SK-N-SH (cell line): Measurements from ENCODE around the gene ANKRD11. TPM values are rescaled to one million over a fixed set of nuclear protein-coding genes. Genes with fewer than 3 reads are reported as not detected.
"Not testable (repeated sequence)": the region's sequence is repeated elsewhere in the genome, so short reads cannot be mapped to it uniquely, and the experiment has no call there.

Experiments
- CTCF ChIA-PET: fragments of 300-600, 350-600 bp; formaldehyde crosslinking; extraction: SDS; loops from one replicate; lab custom pipeline; 2021; lab: Yijun Ruan, JAX
- POLR2A ChIA-PET: fragments of 350-600 bp; sonication (Branson Sonifier 250); formaldehyde crosslinking; extraction: SDS; loops from one replicate; lab custom pipeline; 2020; ENCODE audit warnings: antibody characterized with exemption, inconsistent platforms; lab: Yijun Ruan, JAX
- DNase-seq: peaks from one replicate; pipeline ENCODE4 v3.0.0; 2012
- H2AFZ ChIP-seq: fragments of 200-600 bp; sonication (generic); 2 replicates; pipeline ENCODE4 v1.8.1; 2016; ENCODE audit warnings: antibody characterized with exemption, mild to moderate bottlenecking, low read depth
- H3F3A ChIP-seq: fragments of 200-600 bp; sonication (generic); replicated peaks from 2 replicates; pipeline ENCODE3; 2016; ENCODE audit warnings: antibody characterized with exemption, mild to moderate bottlenecking; ENCODE audit not compliant: insufficient read depth
- H3K27ac ChIP-seq, 2 experiments: fragments of 200-500 bp in 1 of 2; fragments of 200-600 bp in 1 of 2; sonication (Bioruptor generic) in 1 of 2; sonication (generic), shearing (Covaris generic) in 1 of 2; 2 replicates each; pipeline versions ENCODE4 v1.5.1 to v1.6.1; 2014 to 2016; ENCODE audit warnings: low read depth in 2 of 2, inconsistent platforms in 1 of 2, low read length in 1 of 2, mild to moderate bottlenecking in 1 of 2, mixed read lengths in 1 of 2
- H3K27me3 ChIP-seq: fragments of 200-600 bp; sonication (generic), shearing (Covaris generic); 2 replicates; pipeline ENCODE4 v1.6.1; 2016; ENCODE audit warnings: mixed run types; ENCODE audit not compliant: insufficient read depth
- H3K36me3 ChIP-seq, 2 experiments: fragments of 200-500 bp in 1 of 2; fragments of 200-600 bp in 1 of 2; sonication (Bioruptor generic) in 1 of 2; sonication (generic) in 1 of 2; replicated peaks in 1 of 2; 2 replicates each; pipeline versions ENCODE3 to v1.5.1; 2014 to 2016; ENCODE audit warnings: low read length in 1 of 2, mild to moderate bottlenecking in 1 of 2; ENCODE audit not compliant: insufficient read depth in 2 of 2, control insufficient read depth in 1 of 2
- H3K4me1 ChIP-seq, 2 experiments: fragments of 200-500 bp in 1 of 2; fragments of 200-600 bp in 1 of 2; sonication (Bioruptor generic) in 1 of 2; sonication (generic), shearing (Covaris generic) in 1 of 2; 2 replicates each; pipeline versions ENCODE4 v1.5.1 to v1.6.1; 2014 to 2016; ENCODE audit warnings: low read depth in 1 of 2, low read length in 1 of 2, mixed run types in 1 of 2; ENCODE audit not compliant: insufficient read depth in 2 of 2, control insufficient read depth in 1 of 2
- H3K4me2 ChIP-seq: fragments of 200-600 bp; sonication (generic), shearing (Covaris generic); 2 replicates; pipeline ENCODE4 v1.6.1; 2017; ENCODE audit warnings: mixed run types
- H3K4me3 ChIP-seq, 2 experiments: fragments of 200-500 bp in 1 of 2; fragments of 200-600 bp in 1 of 2; sonication (Bioruptor generic) in 1 of 2; sonication (generic), shearing (Covaris generic) in 1 of 2; 2 replicates each; pipeline versions ENCODE4 v1.5.1 to v1.8.1; 2014 to 2016; ENCODE audit warnings: low read depth in 2 of 2, inconsistent platforms in 1 of 2, low read length in 1 of 2, mild to moderate bottlenecking in 1 of 2, mixed read lengths in 1 of 2, moderate library complexity in 1 of 2
- H3K79me2 ChIP-seq: fragments of 200-600 bp; sonication (generic); 2 replicates; pipeline ENCODE4 v1.8.1; 2017; ENCODE audit warnings: mild to moderate bottlenecking; ENCODE audit not compliant: insufficient read depth
- H3K9ac ChIP-seq: fragments of 200-600 bp; sonication (generic); 2 replicates; pipeline ENCODE4 v1.6.1; 2017; ENCODE audit warnings: mixed run types
- H3K9me2 ChIP-seq: fragments of 200-600 bp; sonication (generic); 2 replicates; pipeline ENCODE4 v1.6.1; 2017; ENCODE audit warnings: mixed run types
- H3K9me3 ChIP-seq: fragments of 200-600 bp; sonication (generic); 2 replicates; pipeline ENCODE4 v1.6.1; 2017; ENCODE audit warnings: mixed run types, mild to moderate bottlenecking, moderate library complexity
- H4K20me1 ChIP-seq: fragments of 200-600 bp; sonication (generic); 2 replicates; pipeline ENCODE4 v1.6.1; 2017; ENCODE audit warnings: mild to moderate bottlenecking, mixed run types; ENCODE audit not compliant: insufficient read depth
- EZH2phosphoT487 ChIP-seq: fragments of 200-600 bp; sonication (generic); IDR thresholded peaks from 2 replicates; pipeline ENCODE4 v1.6.1; 2017; ENCODE audit warnings: low read depth, mixed run types, mild to moderate bottlenecking, antibody characterized with exemption, moderate library complexity, borderline replicate concordance
- PBX3 ChIP-seq: IDR thresholded peaks from 2 replicates; pipeline ENCODE4; 2012
- RAD21 ChIP-seq: IDR thresholded peaks from 2 replicates; pipeline ENCODE4 v1.6.1; 2012; ENCODE audit warnings: mild to moderate bottlenecking, low read length
- REST ChIP-seq: IDR thresholded peaks from 2 replicates; pipeline ENCODE4 v1.6.1; 2012; ENCODE audit warnings: mild to moderate bottlenecking, low read depth, low read length, moderate library complexity
- TAF1 ChIP-seq: IDR thresholded peaks from 2 replicates; pipeline ENCODE4 v1.6.1; 2012; ENCODE audit warnings: low read depth, mild to moderate bottlenecking, low read length, moderate library complexity, borderline replicate concordance
- USF2 ChIP-seq: fragments of 150-350 bp; IDR thresholded peaks from 2 replicates; pipeline ENCODE4 v1.6.1; 2017; ENCODE audit warnings: antibody characterized with exemption, low read length, low read depth, borderline replicate concordance
- WGBS: methylation state at CpG from one replicate; pipeline ENCODE4 v1.1.6; 2017; ENCODE audit warnings: low lambda C conversion rate; 5-methylcytosine and 5-hydroxymethylcytosine counted together
- polyA plus RNA-seq, 3 experiments: library from polyadenylated mRNA; depleted of rRNA; stranded (reverse); fragments of >200 nt; gene quantifications; 2 replicates each; pipeline ENCODE4 v1.2.3, GENCODE V29; 2012

Gene ANKRD11
- polyA plus RNA-seq, 1 of the 3 experiments (the other 2 are of a cell fraction) = 50.2 TPM

DNA sequence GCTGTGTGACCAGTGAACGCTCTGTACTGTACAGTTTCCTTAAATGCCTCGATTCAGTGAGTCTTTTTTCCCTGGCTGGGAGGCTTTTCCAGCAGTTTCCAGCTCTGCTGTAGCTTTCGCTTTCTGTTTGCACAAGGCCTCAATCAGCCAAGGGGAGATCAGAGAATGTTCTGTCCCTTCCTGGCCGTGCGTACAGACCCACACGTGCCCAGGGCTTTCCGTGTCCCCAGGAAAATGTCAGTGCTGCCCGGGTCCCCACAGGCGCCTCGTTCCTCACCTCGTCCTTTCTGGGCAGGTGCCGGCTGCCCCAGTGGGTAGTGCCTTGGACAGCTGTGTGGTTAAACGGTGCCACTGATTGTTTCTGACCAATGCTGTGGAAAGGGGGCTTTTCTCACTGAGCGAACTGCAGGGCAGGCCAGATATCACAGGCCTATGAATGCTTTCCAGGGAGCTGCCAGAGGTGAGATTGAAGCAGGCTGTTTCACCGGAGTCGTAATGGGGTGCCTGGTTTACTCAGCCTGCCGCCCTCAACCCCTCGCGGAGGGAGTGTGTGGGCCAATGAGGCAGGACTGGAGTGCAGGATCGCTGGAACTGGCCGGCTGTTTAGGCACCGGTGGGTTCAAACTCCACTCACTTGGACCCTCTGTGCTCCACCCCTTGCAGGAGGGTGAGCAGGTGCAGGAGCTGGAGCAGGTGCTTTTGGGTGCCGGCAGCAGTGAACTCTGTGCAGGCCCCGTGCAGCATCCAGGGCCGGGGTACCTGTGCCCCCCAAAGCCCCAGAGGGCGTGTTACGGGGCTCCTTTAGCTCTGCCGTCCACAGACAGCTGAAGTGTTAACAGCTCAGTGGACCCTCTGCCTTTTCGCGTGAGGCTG is 228.4 kb downstream of the ANKRD11 start:
- no peaks in the 10 kb centered on the region for H3K9me2 ChIP-seq
- H3K9ac ChIP-seq = no peak overlapping the region
- peaks cover 0 to 12% of the 10 kb centered on the region in 2 experiments for H3K36me3 ChIP-seq
- TF ChIP-seq PBX3 = no peak
- TF ChIP-seq RAD21 = no peak
- TF ChIP-seq REST = no peak
- no peak for TF ChIP-seq USF2
- no peak for TF ChIP-seq TAF1
- TF ChIP-seq EZH2phosphoT487 = no peak
- no peaks in the 10 kb centered on the region for H3F3A ChIP-seq
- no peaks in the 10 kb centered on the region for H3K4me1 ChIP-seq
- H2AFZ ChIP-seq = no peak overlapping the region
- no peak for DNase-seq
- H3K79me2 ChIP-seq = no peaks in the 10 kb centered on the region
- CTCF ChIA-PET = interaction anchor here (1.2 kb wide), 1 partner anchor 15 kb away, joined by 4 read pairs; no protein-coding TSS in a partner anchor
- H3K4me3 ChIP-seq = no peak overlapping the region
- no peak overlapping the region for H3K4me2 ChIP-seq
- WGBS = 80% methylated on average over 22 of the region's 30 CpGs
- no peaks in the 10 kb centered on the region for H4K20me1 ChIP-seq
- no peaks in the 10 kb centered on the region for H3K9me3 ChIP-seq
- POLR2A ChIA-PET = no interaction called here
- no peaks in the 10 kb centered on the region for H3K27me3 ChIP-seq
- H3K27ac ChIP-seq = no peak overlapping the region

- DNase-seq, H3K27ac ChIP-seq, H3K79me2 ChIP-seq, POLR2A ChIA-PET, H3K4me3 ChIP-seq, H3K4me1 ChIP-seq, H3K4me2 ChIP-seq, H3K36me3 ChIP-seq, H4K20me1 ChIP-seq, H3K9me2 ChIP-seq, H2AFZ ChIP-seq, H3K27me3 ChIP-seq, H3F3A ChIP-seq, H3K9me3 ChIP-seq, H3K9ac ChIP-seq: not testable (repeated sequence)
- CTCF ChIA-PET = interaction anchor here (1.5 kb wide), 2 partner anchors 13 to 49 kb away, joined by 4 read pairs; no protein-coding TSS in a partner anchor
- WGBS = 96% methylated on average over 13 of the region's 13 CpGs
These were observed 230.5 kb downstream of the ANKRD11 start for GRCh38 chr16:89259901-89260300.
